Dermis microvascular lymphatic vessel endothelial cell (primary cell): Measurements from ENCODE around the gene DEXI. TPM values are rescaled to one million over a fixed set of nuclear protein-coding genes. Genes with fewer than 3 reads are reported as not detected.
A peak's percentile ranks its signal among the peaks of the same experiment; 100 is the strongest.
"Not testable (repeated sequence)": the region's sequence is repeated elsewhere in the genome, so short reads cannot be mapped to it uniquely, and the experiment has no call there.

Source experiments
- DNase-seq, 2 donors: peaks; one replicate each; pipeline versions ENCODE4 v3.0.0 to v3.0.0-alpha.2; 2010; ENCODE audit warnings: low read depth in 2 of 2
- total RNA-seq: library from RNA; depleted of rRNA; stranded (reverse); fragments of >200 nt; gene quantifications from 2 replicates; pipeline ENCODE4 v1.2.1, GENCODE V29; 2014

The DEXI gene
- total RNA-seq, 1 donor from 2014 or later, result 26.6 TPM

DNA sequence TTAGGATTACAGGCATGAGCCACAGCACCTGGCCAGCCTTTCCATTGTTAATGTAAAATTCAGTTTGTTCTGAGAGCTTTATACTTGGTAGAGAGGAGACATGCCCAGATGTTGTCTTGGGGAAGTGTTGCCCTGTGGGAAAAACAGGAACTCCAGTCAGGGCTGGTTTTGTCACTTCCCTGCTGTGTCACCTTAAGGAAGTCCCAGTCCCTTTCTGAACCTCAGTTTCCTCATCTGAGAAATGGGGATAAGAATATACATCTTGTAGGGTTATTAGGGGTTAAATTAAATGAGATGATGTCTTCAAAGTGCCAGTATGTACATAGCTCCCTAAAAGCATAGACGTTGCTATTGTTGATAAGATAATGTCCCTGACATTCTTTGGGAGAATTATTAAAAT lies 27.3 kb upstream of the DEXI start:
- no peak for DNase-seq

DNA sequence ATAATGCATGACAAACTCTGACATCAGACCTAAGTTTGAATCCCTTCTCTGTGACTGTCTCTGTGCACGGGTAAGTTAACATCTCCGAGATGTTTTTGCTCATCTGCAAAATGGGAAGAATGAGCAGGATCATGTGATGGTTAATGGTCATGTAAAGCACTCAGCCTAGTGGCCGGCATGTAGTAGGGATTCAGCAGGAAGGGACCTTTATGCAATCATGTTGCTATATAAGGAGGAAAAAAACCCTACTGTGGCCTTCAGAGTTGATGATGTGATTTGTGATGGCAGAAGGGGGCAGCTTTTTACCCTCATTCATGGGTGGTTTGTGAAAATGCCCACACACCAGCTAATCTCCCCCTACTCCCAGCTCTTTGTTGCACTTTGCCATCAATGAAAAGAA lies 26.2 kb upstream of the DEXI start:
- no peak for DNase-seq

DNA sequence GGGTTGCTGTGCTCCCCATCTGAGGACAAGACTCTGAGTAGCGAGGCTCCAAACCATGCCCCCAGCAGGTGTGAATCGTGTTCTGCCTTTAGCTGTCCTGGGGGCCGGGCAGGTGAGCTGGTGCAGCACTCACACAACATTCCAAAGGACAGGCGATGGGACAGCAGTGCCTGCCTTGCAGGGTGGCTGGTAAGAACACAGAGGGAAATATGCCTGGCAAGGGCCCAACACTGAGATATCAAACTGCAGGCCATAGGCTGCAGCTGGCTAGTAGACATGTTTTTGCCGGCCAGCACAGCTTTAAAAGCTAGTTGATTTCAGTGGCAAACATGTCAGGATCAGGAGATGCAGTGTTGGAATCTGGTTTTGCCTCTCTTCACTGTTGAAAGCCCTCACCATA lies 25.7 kb upstream of the DEXI start:
- no peak for DNase-seq

DNA sequence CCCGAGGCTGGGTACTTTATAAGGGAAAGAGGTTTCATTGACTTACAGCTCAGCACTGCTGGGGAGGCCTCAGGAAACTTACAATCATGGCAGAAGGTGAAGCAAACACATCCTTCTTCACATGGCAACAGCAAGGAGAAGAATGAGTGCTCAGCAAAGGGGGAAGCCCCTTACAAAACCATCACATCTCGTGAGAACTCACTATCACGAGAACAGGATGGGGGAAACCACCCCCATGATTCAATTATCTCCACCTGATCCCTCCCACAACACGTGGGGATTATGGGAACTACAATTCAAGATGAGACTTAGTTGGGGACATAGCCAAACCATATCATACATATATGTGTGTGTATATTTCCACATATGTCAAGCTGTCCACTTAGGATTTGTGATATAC lies 24.3 kb upstream of the DEXI start:
- not testable (repeated sequence) for DNase-seq

DNA sequence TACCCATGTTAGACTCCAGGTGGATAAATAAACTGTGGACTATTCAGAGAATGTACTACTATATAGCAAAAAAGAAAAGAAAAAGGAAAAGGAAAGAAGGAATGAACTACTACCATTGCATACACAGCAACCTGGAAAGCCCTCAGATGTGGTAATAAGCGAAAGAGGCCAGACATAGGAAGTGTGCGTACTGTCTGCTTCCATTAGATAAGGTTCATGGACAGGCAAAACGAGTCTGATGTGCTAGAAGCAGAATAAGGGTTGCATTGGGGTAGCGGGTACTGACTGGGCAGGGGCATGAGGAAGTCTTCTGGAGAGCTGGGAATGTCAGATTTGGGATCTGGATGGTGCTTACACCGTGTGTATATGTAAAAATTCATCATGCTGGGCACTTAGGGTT lies 23.9 kb upstream of the DEXI start:
- no peak for DNase-seq

DNA sequence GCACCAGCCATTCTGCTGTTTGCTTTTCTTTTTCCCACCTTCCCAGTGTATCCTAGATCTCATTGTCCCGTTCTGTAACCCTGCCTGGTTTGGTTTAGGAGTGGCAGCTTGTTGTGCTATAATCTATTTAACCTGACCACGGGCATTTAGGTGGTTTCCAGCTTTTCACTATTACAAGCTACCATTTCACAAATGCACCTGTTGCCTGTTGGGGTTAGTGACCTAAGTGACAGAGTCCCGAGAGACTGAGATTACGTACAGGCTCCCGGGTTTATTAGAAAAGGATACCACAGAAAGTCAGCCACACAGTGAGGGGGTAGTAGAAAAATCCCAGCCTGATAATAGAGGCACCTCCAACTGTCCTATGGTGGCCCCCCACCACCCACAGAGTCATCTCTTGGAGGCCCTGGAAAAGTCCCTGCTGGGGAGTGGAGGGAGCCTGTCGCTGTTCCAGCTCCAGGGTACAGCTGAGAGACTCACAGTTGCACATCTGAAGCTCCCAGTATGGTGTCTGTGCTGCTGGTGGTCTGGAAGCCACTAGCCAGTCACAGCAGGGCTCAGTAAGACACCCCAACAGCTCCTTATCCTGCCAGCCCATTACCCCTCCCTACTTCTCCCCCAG lies 23.3 kb upstream of the DEXI start:
- DNase-seq, result no peak

DNA sequence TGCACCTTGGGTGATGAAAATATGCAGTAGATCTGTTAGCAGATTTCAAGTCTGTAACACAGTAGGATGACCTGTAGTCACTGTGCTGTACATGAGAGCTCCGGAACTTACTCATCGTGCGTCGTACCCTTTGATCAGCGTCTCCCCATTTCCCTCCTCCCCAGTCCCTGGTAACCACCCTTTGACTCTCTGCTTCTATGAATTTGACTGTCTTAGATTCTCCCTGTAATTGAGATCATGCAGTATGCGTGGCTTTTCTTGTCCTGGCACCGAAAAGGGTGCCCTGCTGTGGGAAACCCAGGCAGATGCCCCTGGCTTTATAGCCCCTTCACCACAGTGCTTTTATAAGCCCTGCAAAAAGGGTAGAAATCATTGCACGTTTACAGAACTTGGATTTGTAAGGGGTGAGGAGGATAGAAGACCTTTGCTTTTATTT lies 22.6 kb upstream of the DEXI start:
- peak in 1 of 2 donors; percentile 26 for DNase-seq

DNA sequence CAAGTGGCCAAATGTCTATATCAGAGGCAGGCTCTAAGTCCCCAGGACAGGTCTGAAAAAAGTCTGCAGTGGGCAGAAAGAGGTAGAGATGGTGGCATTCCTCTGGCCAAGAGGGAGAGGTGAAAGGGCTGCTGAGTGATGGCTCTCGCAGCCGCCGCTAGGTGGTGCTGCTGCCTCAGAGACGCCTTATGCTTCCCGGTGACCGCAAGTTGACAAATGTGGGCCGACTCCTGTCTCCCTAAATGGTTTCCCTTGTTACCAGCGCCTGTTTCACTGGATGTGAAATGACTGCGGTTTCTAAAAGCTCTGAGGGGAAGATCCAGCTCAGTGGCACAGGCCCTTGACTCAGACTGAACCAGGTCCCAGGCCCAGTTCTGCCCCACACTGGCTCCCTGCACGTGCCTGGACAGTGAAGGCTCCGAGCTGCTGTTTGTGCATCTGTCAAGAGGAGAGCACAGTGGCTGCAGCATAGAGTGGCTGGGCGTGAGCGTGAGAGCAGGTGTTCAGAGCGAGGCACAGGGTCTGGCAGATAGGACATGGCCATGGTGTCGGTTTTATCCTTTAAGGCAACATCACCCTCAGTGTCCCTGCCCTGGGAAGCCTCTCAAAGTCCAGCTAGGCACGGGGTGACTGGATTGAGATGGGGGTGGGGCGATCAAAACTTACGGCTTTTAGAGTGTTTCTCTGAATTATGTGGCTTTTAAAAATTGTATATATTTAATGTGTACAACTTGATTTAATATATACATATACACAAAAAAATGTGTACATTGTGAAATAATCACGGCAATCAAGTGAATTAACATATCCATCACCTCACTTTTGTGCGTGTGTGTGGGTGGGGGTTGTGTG lies 22.0 kb upstream of the DEXI start:
- peak; percentile 47 to 66 for DNase-seq

DNA sequence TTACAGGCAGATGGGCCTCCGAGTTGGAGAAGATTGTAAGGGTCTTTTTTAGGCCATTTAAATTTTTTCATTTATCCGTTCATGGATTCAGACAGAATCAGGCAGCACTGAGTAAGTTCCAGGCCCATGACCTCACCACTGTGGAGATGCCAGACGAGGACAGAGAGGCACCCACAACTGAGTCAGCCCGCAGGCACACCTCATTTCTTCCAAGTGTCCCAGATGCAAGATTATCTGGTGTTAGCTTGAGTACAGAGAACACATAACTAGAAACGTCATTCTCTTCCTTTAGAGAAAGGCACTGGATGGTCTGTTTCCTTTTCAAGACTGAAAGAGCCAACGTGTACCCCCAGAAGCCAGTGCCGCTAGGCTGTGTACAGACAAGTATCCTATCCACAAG lies 19.0 kb upstream of the DEXI start:
- no peak for DNase-seq

DNA sequence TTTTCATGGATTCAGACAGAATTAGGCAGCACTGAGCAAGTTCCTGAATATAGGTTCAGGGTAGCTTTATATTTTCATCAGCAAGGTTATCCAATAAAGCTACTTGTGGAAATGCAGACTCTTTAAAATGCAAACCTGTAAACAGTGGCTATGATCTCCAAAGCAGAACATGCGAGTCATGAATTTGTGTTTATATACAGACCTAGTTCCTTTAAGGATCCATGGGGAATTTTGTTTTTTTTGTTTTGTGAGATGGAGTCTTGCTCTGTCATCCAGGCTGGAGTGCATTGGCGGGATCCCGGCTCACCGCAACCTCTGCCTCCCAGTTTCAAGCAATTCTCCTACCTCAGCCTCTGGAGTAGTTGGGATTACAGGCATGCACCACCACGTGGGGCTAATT lies 16.9 kb upstream of the DEXI start:
- no peak for DNase-seq

DNA sequence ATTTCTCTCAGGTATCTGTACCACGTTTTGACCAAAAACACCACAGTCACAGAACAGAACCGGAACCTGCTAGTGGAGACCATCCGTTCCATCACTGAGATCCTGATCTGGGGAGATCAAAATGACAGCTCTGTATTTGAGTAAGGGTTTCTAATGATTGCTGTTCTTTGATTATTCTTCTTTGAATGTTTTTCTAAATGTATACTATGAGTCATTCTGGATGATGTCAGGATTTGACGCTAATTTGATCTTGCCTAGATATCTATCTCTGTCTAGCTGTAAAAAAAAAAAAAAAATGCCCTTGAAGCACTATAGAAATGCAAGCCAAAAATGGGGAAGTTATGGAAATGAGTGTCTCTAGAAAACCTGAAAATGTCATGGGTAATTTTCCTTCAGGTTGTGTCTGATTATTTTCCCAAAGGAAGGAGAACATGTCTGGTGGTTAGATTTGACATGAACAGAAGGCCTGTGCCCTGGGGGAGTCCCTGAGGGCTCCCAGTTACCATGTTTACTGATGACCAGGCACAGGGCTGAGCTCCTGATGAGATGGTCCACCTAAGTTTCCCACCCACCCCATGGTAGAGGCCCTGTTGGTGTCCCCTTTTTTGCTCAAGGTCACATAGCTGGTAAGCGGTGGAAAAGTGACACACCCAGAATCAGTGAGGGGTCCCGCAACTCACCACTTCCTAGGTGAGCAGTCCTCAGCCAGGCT lies 15.7 kb upstream of the DEXI start:
- DNase-seq, result peak in 1 of 2 donors; percentile 49

DNA sequence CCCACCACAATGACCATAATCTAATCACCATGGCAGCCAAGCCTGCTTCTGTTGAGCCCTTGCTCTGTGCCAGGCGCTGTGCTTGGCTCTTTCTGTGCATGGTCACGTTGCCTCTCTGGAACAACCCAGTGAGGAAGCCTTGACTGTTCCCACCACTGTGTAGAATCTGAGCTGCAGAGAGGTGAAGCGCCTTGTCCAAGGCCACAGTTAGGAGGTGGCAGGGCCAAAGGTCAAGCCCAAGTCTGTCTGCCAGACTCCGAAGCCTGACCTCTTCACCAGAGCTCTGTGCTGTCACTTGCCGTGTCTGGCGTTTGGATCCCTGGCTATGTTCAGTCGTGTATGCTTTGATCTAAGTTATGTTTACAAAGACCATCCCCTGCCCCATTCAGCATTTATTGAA lies 12.6 kb upstream of the DEXI start:
- no peak for DNase-seq

DNA sequence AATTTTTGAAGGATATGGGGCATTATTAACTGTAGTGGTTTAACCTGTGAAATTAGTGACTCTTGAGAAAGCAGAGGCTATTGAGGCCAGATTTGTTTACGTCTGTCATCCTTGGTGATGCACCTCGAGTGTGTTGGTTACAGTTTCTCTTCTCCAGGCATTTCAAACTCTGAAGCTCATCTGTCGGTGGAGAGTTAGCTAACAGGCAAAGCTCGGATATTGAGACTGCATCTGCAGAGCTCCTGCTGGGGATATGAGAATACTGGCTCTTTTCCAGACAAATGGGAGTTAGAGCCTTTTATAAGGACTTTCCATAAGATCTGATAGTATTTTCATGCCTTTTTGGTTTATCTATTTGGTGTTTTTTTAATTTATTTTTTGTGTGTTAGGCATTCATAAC lies 8.8 kb upstream of the DEXI start:
- no peak for DNase-seq

DNA sequence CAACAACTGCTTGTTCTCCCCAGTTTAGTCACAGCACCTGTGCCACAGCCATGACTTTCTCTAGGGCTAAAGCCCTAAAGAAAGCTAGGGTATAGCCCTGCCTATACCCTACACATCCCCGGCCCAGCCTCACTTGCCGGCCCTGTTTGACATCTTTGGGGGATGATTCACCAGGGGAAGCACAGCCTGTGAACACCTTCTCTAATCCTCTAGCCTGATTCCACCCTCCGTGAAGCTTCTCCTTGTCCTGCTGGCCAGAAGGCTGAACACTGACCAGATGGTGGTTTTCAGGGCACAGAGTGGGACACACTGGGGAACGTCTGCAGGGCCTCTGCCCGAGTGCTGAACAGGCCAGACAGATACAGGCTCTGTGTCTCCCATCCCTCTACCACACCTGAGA lies 8.1 kb upstream of the DEXI start:
- DNase-seq, result no peak

DNA sequence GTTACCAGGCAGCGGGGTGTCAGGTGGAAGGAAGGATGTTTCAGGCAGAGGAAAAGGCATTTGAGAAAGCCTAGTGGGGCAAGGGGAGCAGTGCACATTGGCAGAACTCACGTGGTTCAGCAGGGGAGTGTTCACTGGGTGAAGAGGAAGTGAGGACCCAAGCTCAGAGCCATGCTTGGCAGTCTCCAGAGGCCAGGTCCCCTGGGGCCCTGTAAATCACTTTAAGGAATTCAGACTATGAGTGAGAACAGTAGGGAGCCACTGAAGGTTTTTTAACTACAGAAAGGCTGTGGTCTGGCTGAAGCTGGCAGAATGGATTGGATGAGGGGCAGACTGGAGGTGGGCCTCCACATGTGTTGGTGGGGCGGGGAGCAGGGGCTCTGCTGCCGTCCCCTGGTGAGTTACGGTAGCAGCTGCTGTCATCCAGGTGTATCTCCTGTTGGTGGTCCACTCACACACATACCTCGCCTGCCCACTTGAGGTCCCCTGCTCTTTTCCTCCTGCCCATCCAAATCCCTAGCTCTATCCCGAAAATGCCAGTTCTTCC lies 7.2 kb upstream of the DEXI start:
- no peak for DNase-seq

DNA sequence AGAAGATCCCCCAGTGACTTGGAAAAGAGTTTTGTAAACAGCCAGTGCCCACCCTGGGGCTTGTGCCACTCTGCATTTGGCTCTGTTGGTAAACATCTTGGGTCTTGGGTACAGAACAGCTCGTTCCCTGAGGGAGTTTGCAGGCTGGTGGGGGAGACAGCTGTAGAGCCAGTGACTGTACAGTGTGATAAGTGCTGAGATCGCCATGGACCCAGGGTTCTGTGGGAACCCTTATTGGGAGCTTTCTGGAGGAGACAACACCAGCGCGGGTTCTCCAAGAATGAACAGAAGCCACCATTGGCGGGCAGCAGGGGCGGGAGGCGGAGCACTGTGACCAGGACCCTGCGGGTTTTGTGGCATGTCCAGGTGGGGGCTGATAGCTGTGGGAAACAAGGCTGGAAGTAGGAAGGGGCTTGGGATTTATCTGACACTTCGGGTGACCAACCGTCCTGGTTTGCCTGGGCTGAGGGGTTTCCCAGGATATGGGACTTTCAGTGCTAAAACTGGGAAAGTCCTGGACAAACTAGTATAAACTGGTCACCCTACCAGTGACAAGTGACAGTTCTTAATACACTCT lies 5.0 kb upstream of the DEXI start:
- DNase-seq, result no peak

DNA sequence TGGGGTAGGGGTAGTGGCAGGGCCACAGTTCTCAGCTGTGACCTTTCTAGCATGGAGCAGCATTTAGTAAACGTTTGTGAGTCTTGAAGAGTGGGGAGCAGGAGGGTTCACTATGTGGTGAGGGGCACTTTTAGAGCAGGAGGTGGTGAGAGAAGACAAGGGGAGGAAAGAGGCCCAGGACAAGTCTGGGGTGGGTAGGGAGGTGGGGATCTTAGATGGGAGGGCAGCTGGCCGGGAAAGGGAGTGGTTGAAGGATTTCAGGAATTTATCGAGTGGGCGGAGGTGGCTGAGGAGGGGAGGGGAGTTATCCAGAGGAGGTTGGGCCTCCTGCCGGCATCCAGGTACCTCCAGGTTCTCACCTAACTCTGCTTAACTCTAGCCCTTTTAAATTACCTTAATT lies 4.0 kb upstream of the DEXI start:
- no peak for DNase-seq

DNA sequence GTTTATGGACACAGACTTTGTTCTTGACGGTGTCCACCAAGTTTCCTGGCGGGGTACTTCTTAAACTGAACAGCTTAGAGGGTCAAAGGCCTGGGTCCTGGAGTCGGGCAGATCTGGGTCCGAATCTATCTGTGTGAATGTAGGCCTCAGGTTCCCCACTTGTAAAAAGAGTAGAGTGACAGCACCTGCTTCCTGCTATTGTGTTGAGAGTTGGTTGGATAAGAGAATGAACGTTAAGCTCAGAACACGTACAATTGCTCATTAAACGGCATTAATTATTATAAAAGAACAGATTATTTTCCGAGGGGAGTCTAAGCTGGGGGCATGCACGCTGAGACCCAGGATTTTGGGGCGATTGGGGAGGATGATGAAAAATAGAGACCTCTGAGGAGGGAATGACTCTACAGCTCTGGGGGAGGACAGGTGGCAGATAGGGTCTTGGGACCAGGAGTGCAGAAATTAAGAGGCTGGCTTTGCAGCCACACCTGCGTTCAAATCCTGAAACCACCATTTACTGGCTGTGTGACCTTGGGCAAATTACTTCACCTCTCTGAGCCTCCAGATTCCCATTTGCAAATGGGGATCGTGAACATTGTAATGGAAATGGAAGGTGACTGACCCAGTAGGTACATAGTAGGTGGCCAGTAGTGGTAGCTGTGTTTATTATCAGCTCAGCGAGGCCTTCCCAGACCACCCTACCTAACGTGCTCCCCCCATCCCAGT lies 3.0 kb upstream of the DEXI start:
- peak in 1 of 2 donors; percentile 47 for DNase-seq

DNA sequence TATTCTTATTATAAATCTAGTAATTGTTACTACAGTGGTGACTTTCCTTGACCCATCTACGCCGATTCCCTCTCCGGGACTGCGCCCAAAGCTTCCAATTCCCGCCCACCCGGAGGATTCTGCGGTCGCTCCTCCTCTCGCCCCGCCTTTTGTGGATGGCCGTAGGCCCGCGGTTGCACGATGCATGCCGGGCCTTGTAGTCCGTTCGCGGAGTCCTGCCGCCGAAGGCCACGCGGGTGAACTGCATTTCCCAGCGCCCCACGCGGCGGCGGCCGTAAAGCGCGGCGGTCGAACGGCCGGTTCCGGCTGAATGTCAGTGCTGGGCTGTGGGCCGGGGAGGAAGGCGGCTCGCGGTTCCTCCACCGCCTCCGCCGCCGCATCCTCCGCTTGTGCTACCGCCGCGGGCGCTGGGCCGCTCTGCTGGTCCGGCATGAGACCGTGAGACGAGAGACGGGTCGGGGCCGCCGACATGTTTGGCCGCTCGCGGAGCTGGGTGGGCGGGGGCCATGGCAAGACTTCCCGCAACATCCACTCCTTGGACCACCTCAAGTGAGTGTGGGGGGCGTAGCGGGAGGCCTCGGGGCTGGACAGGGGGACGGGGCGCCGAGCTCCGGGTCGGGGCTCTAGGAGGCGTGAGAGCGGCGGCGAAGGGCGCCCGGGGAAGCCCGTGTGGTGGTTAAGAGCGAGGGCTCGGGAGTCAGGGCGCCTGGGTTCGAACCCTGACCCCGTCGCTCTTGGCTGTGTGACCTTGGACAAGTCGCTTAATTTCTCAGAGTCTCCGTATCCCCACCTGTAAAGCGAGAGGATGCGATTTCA lies 2.2 kb upstream of the DEXI start, which contains the start of gene CLEC16A:
TSS of gene CLEC16A (plus strand) at position 316 of the 816 bp plus-strand sequence. CDS start at position 470, 154 bp downstream.
- DNase-seq, result peak; percentile 92 to 97

DNA sequence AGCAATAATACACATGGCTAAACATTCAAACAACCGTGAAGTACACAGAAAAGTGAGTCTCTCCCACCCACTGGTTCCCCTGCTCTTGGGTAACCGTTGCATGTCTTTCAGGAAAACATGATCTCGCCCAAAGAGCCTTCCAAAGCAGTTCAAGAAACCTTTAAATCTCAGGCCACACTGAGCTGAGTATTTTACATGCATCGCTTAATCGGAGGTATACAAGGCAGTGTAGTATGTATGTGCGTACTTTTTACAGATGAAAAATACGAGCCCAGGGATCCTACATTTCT lies 741 bp upstream of the DEXI start:
- no peak for DNase-seq
